ENCODE results near the gene EVI5L.

The EVI5L gene

GRCh38 chr19:7907122-7907521, 77.1 kb downstream of the EVI5L start (continued):
- TF ChIP-seq, protein P1, sequence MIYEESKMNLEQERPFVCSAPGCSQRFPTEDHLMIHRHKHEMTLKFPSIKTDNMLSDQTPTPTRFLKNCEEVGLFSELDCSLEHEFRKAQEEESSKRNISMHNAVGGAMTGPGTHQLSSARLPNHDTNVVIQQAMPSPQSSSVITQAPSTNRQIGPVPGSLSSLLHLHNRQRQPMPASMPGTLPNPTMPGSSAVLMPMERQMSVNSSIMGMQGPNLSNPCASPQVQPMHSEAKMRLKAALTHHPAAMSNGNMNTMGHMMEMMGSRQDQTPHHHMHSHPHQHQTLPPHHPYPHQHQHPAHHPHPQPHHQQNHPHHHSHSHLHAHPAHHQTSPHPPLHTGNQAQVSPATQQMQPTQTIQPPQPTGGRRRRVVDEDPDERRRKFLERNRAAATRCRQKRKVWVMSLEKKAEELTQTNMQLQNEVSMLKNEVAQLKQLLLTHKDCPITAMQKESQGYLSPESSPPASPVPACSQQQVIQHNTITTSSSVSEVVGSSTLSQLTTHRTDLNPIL (CRISPR knock-in tag; IDR thresholded peaks at IDR 0.05; ENCODE audit: low read depth): no peak
- TF ChIP-seq, protein P2, sequence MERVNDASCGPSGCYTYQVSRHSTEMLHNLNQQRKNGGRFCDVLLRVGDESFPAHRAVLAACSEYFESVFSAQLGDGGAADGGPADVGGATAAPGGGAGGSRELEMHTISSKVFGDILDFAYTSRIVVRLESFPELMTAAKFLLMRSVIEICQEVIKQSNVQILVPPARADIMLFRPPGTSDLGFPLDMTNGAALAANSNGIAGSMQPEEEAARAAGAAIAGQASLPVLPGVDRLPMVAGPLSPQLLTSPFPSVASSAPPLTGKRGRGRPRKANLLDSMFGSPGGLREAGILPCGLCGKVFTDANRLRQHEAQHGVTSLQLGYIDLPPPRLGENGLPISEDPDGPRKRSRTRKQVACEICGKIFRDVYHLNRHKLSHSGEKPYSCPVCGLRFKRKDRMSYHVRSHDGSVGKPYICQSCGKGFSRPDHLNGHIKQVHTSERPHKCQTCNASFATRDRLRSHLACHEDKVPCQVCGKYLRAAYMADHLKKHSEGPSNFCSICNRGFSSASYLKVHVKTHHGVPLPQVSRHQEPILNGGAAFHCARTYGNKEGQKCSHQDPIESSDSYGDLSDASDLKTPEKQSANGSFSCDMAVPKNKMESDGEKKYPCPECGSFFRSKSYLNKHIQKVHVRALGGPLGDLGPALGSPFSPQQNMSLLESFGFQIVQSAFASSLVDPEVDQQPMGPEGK (CRISPR knock-in tag; IDR thresholded peaks at IDR 0.05; ENCODE audit: borderline replicate concordance): no peak
- TF ChIP-seq BACH2 (CRISPR knock-in tag; IDR thresholded peaks at IDR 0.05; ENCODE audit: borderline replicate concordance): no peak
- no peak for TF ChIP-seq GLIS3 (CRISPR knock-in tag; IDR thresholded peaks at IDR 0.05)

DNA sequence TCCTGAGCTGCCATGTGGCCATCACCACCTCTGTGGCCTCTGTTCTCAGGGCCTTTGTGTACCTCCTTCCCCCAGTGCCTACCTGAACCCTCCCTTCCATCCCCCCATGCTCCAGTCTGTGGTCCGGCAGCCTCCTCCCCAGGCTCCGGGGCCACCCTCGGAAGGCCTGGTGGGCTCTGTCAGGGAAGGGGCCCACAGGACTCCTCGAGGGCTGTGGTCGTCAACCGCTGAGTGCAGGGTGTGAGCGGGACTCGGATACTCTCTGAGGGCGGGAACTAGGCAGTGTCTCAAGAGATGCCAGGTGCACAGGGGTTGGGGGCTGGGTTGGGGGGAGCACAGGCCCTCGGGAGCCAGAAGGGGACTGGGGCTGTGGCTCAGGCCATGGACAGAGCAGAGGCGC, 77.5 kb downstream of the EVI5L start:
- ATAC-seq: no peak

GRCh38 chr19:7908078-7908699, 78.2 kb downstream of the EVI5L start:
- TF ChIP-seq, protein P2 (CRISPR knock-in tag; IDR thresholded peaks at IDR 0.05; ENCODE audit: borderline replicate concordance): no peak
- TF ChIP-seq ZFP30 (CRISPR knock-in tag; IDR thresholded peaks at IDR 0.05): no peak
- no peak for TF ChIP-seq ZNF565 (CRISPR knock-in tag; conservative IDR thresholded peaks at IDR 0.05; ENCODE audit: low read depth)
- TF ChIP-seq TOX (CRISPR knock-in tag; IDR thresholded peaks at IDR 0.05; ENCODE audit: borderline replicate concordance): no peak
- no peak for TF ChIP-seq CSRNP3 (CRISPR knock-in tag; IDR thresholded peaks at IDR 0.05)
- TF ChIP-seq OSR1 (CRISPR knock-in tag; IDR thresholded peaks at IDR 0.05): no peak
- no peak for TF ChIP-seq ISL1 (CRISPR knock-in tag; IDR thresholded peaks at IDR 0.05)
- TF ChIP-seq ZC3H10 (CRISPR knock-in tag; IDR thresholded peaks at IDR 0.05): no peak
- no peak for TF ChIP-seq BACH2 (CRISPR knock-in tag; IDR thresholded peaks at IDR 0.05; ENCODE audit: borderline replicate concordance)
- TF ChIP-seq GLIS3 (CRISPR knock-in tag; IDR thresholded peaks at IDR 0.05): no peak
- TF ChIP-seq, protein P3, sequence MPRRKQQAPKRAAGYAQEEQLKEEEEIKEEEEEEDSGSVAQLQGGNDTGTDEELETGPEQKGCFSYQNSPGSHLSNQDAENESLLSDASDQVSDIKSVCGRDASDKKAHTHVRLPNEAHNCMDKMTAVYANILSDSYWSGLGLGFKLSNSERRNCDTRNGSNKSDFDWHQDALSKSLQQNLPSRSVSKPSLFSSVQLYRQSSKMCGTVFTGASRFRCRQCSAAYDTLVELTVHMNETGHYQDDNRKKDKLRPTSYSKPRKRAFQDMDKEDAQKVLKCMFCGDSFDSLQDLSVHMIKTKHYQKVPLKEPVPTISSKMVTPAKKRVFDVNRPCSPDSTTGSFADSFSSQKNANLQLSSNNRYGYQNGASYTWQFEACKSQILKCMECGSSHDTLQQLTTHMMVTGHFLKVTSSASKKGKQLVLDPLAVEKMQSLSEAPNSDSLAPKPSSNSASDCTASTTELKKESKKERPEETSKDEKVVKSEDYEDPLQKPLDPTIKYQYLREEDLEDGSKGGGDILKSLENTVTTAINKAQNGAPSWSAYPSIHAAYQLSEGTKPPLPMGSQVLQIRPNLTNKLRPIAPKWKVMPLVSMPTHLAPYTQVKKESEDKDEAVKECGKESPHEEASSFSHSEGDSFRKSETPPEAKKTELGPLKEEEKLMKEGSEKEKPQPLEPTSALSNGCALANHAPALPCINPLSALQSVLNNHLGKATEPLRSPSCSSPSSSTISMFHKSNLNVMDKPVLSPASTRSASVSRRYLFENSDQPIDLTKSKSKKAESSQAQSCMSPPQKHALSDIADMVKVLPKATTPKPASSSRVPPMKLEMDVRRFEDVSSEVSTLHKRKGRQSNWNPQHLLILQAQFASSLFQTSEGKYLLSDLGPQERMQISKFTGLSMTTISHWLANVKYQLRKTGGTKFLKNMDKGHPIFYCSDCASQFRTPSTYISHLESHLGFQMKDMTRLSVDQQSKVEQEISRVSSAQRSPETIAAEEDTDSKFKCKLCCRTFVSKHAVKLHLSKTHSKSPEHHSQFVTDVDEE (CRISPR knock-in tag; IDR thresholded peaks at IDR 0.05): no peak
- no peak for TF ChIP-seq SNAI2 (CRISPR knock-in tag; IDR thresholded peaks at IDR 0.05)
- TF ChIP-seq ARNTL (CRISPR knock-in tag; IDR thresholded peaks at IDR 0.05; ENCODE audit: borderline replicate concordance, low read depth): no peak
- no peak for TF ChIP-seq ZNF8 (CRISPR knock-in tag; IDR thresholded peaks at IDR 0.05)
- no peak for TF ChIP-seq ZNF70 (CRISPR knock-in tag; IDR thresholded peaks at IDR 0.05)
- TF ChIP-seq CSDC2 (CRISPR knock-in tag; IDR thresholded peaks at IDR 0.05): no peak
- TF ChIP-seq TCF4 (CRISPR knock-in tag; IDR thresholded peaks at IDR 0.05; ENCODE audit: borderline replicate concordance): no peak
- TF ChIP-seq ESRRG (CRISPR knock-in tag; IDR thresholded peaks at IDR 0.05): no peak
- TF ChIP-seq RARB (CRISPR knock-in tag; IDR thresholded peaks at IDR 0.05): no peak

More for the DNA sequence above, 77.5 kb downstream of the EVI5L start:
- no peak for TF ChIP-seq PPARA (CRISPR knock-in tag; IDR thresholded peaks at IDR 0.05; ENCODE audit: borderline replicate concordance)
- TF ChIP-seq RARB (CRISPR knock-in tag; IDR thresholded peaks at IDR 0.05): no peak
- TF ChIP-seq ESRRG (CRISPR knock-in tag; IDR thresholded peaks at IDR 0.05): no peak
- no peak for TF ChIP-seq ISL1 (CRISPR knock-in tag; IDR thresholded peaks at IDR 0.05)
- no peak for TF ChIP-seq TCF4 (CRISPR knock-in tag; IDR thresholded peaks at IDR 0.05; ENCODE audit: borderline replicate concordance)
- TF ChIP-seq BACH2 (CRISPR knock-in tag; IDR thresholded peaks at IDR 0.05; ENCODE audit: borderline replicate concordance): no peak
- TF ChIP-seq CSRNP3 (CRISPR knock-in tag; IDR thresholded peaks at IDR 0.05): no peak

More at GRCh38 chr19:7908078-7908699, 78.2 kb downstream of the EVI5L start:
- no peak for ATAC-seq
